ENCODE results near the gene CAPN2. TPM values are rescaled to one million over a fixed set of nuclear protein-coding genes. Genes with fewer than 3 reads are reported as not detected.

The CAPN2 gene
- total RNA-seq, 6 experiments from 2014 or later = 380 to 424 (median 413) TPM

DNA sequence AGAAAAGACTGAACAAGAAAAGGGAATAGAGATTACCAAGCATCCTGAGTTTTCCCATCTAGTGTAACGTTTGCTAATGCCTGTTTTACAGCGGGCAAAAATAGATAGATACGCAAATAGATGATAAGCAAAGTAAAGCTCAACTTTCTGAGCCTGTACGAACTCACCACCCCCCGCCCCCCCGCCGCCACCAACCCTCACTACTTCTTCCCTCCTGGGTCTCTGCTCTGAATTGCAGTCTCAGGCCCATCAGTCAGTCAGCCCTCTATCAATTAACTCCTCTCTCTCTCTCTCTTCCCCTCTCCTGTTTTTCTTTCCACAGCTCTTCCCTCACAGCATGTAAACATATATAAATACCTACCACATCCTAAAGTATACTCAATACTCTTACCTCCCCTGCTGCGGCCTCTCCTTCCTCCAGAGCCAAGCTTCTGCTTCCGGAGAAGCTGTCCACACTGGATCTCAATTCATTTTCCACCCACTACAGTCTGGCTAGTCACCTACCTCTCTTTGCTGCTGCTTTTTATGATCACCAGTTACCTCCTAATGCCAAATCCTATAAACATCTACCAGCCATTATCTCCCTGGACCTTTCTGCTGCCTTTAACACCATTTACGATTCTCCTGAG is 64.6 kb downstream of the CAPN2 start:
- Mint-ChIP-seq H3K4me1 (ENCODE audit: low read depth) (peaks cover 57% of the 10 kb centered on the region), H3K36me3 (ENCODE audit: low read depth) (peaks cover 43% of the 10 kb centered on the region), H3K27ac (peak overlapping the region; percentile 83), H3K4me3 (no peak overlapping the region; the same call in 1 of the 2 replicates), H3K9me3 (no peaks in the 10 kb centered on the region; the same call in 1 of the 2 replicates), H3K27me3 (ENCODE audit: insufficient read depth) (peaks cover 4% of the 10 kb centered on the region; the same call in 1 of the 2 replicates)
- TF ChIP-seq, protein P1, sequence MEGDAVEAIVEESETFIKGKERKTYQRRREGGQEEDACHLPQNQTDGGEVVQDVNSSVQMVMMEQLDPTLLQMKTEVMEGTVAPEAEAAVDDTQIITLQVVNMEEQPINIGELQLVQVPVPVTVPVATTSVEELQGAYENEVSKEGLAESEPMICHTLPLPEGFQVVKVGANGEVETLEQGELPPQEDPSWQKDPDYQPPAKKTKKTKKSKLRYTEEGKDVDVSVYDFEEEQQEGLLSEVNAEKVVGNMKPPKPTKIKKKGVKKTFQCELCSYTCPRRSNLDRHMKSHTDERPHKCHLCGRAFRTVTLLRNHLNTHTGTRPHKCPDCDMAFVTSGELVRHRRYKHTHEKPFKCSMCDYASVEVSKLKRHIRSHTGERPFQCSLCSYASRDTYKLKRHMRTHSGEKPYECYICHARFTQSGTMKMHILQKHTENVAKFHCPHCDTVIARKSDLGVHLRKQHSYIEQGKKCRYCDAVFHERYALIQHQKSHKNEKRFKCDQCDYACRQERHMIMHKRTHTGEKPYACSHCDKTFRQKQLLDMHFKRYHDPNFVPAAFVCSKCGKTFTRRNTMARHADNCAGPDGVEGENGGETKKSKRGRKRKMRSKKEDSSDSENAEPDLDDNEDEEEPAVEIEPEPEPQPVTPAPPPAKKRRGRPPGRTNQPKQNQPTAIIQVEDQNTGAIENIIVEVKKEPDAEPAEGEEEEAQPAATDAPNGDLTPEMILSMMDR (IDR thresholded peaks at IDR 0.05) = no peak
- DNase-seq = no peak

DNA sequence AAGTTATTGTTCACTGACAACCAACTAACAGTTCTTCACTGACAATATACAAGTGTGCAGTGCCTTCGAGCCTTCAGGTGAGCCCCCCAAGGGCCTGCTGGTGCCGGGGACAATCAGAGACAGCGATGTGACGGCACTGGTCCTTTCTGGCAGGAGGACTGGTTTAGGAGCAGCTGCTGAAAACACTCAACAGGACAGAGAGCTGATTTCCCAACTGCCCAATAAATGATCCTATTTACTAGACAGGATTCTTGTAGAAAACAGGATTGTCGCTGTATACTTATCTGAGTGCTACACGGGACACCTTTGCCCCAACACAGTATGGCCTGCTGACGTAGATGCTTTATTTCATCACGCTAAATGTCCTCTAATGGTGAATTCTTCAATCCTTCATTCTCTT is 68.0 kb downstream of the CAPN2 start:
- Mint-ChIP-seq H3K36me3 (ENCODE audit: low read depth) (peaks cover 27% of the 10 kb centered on the region), H3K4me1 (ENCODE audit: low read depth) (peaks cover 30% of the 10 kb centered on the region), H3K27me3 (ENCODE audit: insufficient read depth) (peaks cover 4% of the 10 kb centered on the region; the same call in 1 of the 2 replicates), H3K9me3 (no peaks in the 10 kb centered on the region; the same call in 1 of the 2 replicates), H3K27ac (0 out of 2 replicates have a peak overlapping the region, but pooled peaks have one; percentile 34), H3K4me3 (no peak overlapping the region)
- TF ChIP-seq, protein P1 (IDR thresholded peaks at IDR 0.05) = no peak
- DNase-seq = no peak

DNA sequence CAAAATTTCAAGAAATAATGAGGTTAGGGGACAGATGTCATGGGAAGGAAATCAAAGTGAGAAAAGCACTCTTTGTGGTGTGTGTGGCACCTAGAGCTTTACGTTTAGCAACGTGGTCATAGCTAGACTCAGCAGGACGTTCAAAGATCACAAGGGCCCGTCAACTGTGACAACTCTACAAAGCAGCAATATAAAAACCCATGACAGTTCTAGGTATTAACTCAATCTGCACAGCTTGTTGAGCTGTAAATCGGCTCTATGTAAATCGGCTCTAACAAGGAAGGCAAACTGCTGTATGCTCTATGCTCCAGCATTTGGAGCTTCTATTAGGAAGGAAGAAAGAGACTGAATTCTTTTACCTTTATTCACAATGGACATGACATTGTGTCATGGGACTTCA is 68.6 kb downstream of the CAPN2 start:
- TF ChIP-seq, protein P1 (IDR thresholded peaks at IDR 0.05) = no peak
- Mint-ChIP-seq H3K36me3 (ENCODE audit: low read depth) (peaks cover 21% of the 10 kb centered on the region), H3K4me1 (ENCODE audit: low read depth) (peaks cover 30% of the 10 kb centered on the region), H3K27ac (peak overlapping the region; percentile 47), H3K4me3 (no peak overlapping the region), H3K9me3 (no peaks in the 10 kb centered on the region; the same call in 1 of the 2 replicates), H3K27me3 (ENCODE audit: insufficient read depth) (peaks cover 4% of the 10 kb centered on the region; the same call in 1 of the 2 replicates)
- DNase-seq = no peak

DNA sequence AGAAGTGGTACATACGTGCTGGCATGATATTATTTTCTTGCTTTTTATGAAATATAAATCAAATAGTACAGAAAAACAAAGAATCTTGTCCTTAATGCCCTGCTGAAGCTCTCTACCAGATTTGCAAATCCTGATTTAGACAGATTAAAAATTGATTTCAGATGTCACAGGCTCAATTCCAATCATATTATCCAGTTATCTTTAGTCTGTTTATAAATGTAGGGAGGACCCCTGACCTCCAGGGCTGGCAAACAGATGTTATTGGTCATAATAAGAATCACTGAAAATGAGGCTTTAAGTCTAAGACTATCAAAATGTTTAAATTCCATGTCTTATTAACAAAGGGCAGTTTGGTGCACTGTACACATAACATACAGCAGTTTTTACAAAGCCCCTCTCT is 71.3 kb downstream of the CAPN2 start:
- H3K27ac Mint-ChIP-seq = no peak overlapping the region
- TF ChIP-seq, protein P1 (IDR thresholded peaks at IDR 0.05) = no peak
- H3K27me3 Mint-ChIP-seq (ENCODE audit: insufficient read depth) = no peaks in the 10 kb centered on the region
- H3K9me3 Mint-ChIP-seq = no peaks in the 10 kb centered on the region
- no peak overlapping the region for H3K4me3 Mint-ChIP-seq
- DNase-seq = no peak
- peaks cover 15% of the 10 kb centered on the region for H3K4me1 Mint-ChIP-seq (ENCODE audit: low read depth)
- no peaks in the 10 kb centered on the region; the same call in 1 of the 2 replicates for H3K36me3 Mint-ChIP-seq (ENCODE audit: low read depth)

DNA sequence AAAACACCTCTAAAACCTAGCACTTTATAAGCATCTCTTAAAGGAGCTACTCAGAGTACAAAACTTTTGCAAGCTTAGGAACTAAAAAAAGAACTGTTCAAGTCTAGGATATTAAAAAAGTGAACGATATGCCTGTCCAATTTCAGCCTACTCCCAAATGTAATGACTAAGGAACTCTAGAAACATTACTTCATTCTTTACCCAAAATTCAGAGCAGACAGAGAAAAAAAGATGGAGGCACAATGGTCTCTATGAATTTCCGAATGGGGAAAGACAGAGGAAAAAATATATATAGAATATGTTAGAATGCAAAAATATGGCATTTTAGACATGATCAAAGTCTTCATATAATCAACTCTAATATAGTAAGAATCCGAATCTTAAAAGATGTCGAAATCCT is 72.2 kb downstream of the CAPN2 start:
- no peak overlapping the region for H3K27ac Mint-ChIP-seq
- TF ChIP-seq, protein P1 (IDR thresholded peaks at IDR 0.05) = no peak
- no peaks in the 10 kb centered on the region for H3K9me3 Mint-ChIP-seq
- H3K27me3 Mint-ChIP-seq (ENCODE audit: insufficient read depth) = no peaks in the 10 kb centered on the region
- H3K36me3 Mint-ChIP-seq (ENCODE audit: low read depth) = no peaks in the 10 kb centered on the region; the same call in 1 of the 2 replicates
- H3K4me3 Mint-ChIP-seq = no peak overlapping the region
- no peak for DNase-seq
- H3K4me1 Mint-ChIP-seq (ENCODE audit: low read depth) = peaks cover 15% of the 10 kb centered on the region
